Osteocyte (in vitro differentiated cells): ENCODE data around the gene OTP. TPM values are rescaled to one million over a fixed set of nuclear protein-coding genes. Genes with fewer than 3 reads are reported as not detected.

ENCODE experiments used
- DNase-seq: peaks from one replicate; pipeline ENCODE4 v3.0.0; 2021; ENCODE audit warnings: mixed read lengths; ENCODE audit not compliant: unreplicated experiment; ENCODE audit errors: extremely low spot score
- H3K27ac Mint-ChIP-seq: one replicate; pipeline ENCODE4 v1.8.0; 2021; ENCODE audit warnings: mild to moderate bottlenecking, mixed read lengths; ENCODE audit not compliant: unreplicated experiment
- H3K27me3 Mint-ChIP-seq: one replicate; pipeline ENCODE4 v1.8.0; 2021; ENCODE audit warnings: mixed read lengths; ENCODE audit not compliant: unreplicated experiment
- H3K36me3 Mint-ChIP-seq: one replicate; pipeline ENCODE4 v1.8.0; 2021; ENCODE audit warnings: mixed read lengths; ENCODE audit not compliant: unreplicated experiment
- H3K4me1 Mint-ChIP-seq: one replicate; pipeline ENCODE4 v1.8.0; 2021; ENCODE audit warnings: mixed read lengths; ENCODE audit not compliant: unreplicated experiment
- H3K4me3 Mint-ChIP-seq: one replicate; pipeline ENCODE4 v1.8.0; 2021; ENCODE audit warnings: mild to moderate bottlenecking, moderate library complexity, mixed read lengths; ENCODE audit not compliant: unreplicated experiment
- H3K9me3 Mint-ChIP-seq: one replicate; pipeline ENCODE4 v1.8.0; 2021; ENCODE audit warnings: mixed read lengths; ENCODE audit not compliant: unreplicated experiment
- CTCF ChIP-seq: fragments of 200-600 bp; sonication (generic); IDR thresholded peaks from 2 replicates; pipeline ENCODE4 v1.5.0; 2021; ENCODE audit warnings: antibody characterized with exemption, mild to moderate bottlenecking, moderate library complexity
- long read RNA-seq: library from polyadenylated mRNA; unstranded; transcript quantifications from one replicate; pipeline ENCODE4 v2.0.0, GENCODE V29; 2021
- total RNA-seq: library from RNA; stranded (reverse); gene quantifications from 2 replicates; pipeline ENCODE4 v1.2.1, GENCODE V29; 2021

OTP gene
- total RNA-seq, result not detected in 2 replicates
- long read RNA-seq, result 0 reads

- peaks cover 26% of the 10 kb centered on the region for H3K4me1 Mint-ChIP-seq
- TF ChIP-seq CTCF, result no peak
- H3K9me3 Mint-ChIP-seq, result no peaks in the 10 kb centered on the region
- no peak for DNase-seq
- H3K36me3 Mint-ChIP-seq, result peaks cover 6% of the 10 kb centered on the region
- H3K27me3 Mint-ChIP-seq, result peaks cover 87% of the 10 kb centered on the region
- no peak within 1 kb of the TSS for H3K4me3 Mint-ChIP-seq
- no peak within 1 kb of the TSS for H3K27ac Mint-ChIP-seq
Observed at GRCh38 chr5:77637998-77638762, at the start of gene OTP. TSS of gene OTP (minus strand) at chr5:77638713. CDS start at chr5:77638549, 164 bp downstream.

GRCh38 chr5:77683171-77683732 lies 44.7 kb upstream of the OTP start:
- Mint-ChIP-seq H3K27me3 (peaks cover 10% of the 10 kb centered on the region), H3K4me3 (no peak overlapping the region), H3K27ac (no peak overlapping the region), H3K9me3 (no peaks in the 10 kb centered on the region), H3K36me3 (peaks cover 12% of the 10 kb centered on the region), H3K4me1 (peaks cover 8% of the 10 kb centered on the region)
- DNase-seq, result no peak
- TF ChIP-seq CTCF, result no peak

GRCh38 chr5:77670526-77670925 lies 32.0 kb upstream of the OTP start:
- TF ChIP-seq CTCF, result no peak
- Mint-ChIP-seq H3K9me3 (peaks cover 4% of the 10 kb centered on the region), H3K4me1 (no peaks in the 10 kb centered on the region), H3K27me3 (peaks cover 40% of the 10 kb centered on the region), H3K36me3 (no peaks in the 10 kb centered on the region), H3K27ac (no peak overlapping the region), H3K4me3 (no peak overlapping the region)
- no peak for DNase-seq

- H3K27me3 Mint-ChIP-seq, result peaks cover 35% of the 10 kb centered on the region
Observed at GRCh38 chr5:77669677-77670076, 31.2 kb upstream of the OTP start.

More at GRCh38 chr5:77669677-77670076, 31.2 kb upstream of the OTP start:
- no peak for DNase-seq
- H3K36me3 Mint-ChIP-seq, result no peaks in the 10 kb centered on the region
- H3K4me3 Mint-ChIP-seq, result no peak overlapping the region
- no peak for TF ChIP-seq CTCF
- no peak overlapping the region for H3K27ac Mint-ChIP-seq
- no peaks in the 10 kb centered on the region for H3K9me3 Mint-ChIP-seq
- H3K4me1 Mint-ChIP-seq, result no peaks in the 10 kb centered on the region
